CD4-positive, alpha-beta T cell treated with Interleukin-1 beta for 1 hour (primary cell): ENCODE data around the gene SLCO6A1.

Source experiments
- DNase-seq, 2 donors: peaks; one replicate each; pipeline ENCODE4 v3.0.0-alpha.2; 2020 to 2022

The SLCO6A1 gene

GRCh38 chr5:102450313-102450990, 48.3 kb downstream of the SLCO6A1 start:
- no peak for DNase-seq

GRCh38 chr5:102433473-102433872, 65.3 kb downstream of the SLCO6A1 start:
- no peak for DNase-seq

GRCh38 chr5:102421647-102422046, 77.2 kb downstream of the SLCO6A1 start:
- DNase-seq = no peak

- no peak for DNase-seq
Observed at GRCh38 chr5:102418531-102418930, 80.3 kb downstream of the SLCO6A1 start.

- DNase-seq = no peak
Observed at GRCh38 chr5:102414448-102414847, 84.4 kb downstream of the SLCO6A1 start.

GRCh38 chr5:102388235-102388634, 110.6 kb downstream of the SLCO6A1 start:
- no peak for DNase-seq

- DNase-seq = no peak
Observed at GRCh38 chr5:102385365-102385764, 113.4 kb downstream of the SLCO6A1 start.

GRCh38 chr5:102380174-102380573, 118.6 kb downstream of the SLCO6A1 start:
- no peak for DNase-seq

- DNase-seq = no peak
Observed at GRCh38 chr5:102375876-102376275, 122.9 kb downstream of the SLCO6A1 start.

- no peak for DNase-seq
Observed at GRCh38 chr5:102375272-102375671, 123.5 kb downstream of the SLCO6A1 start.

- no peak for DNase-seq
Observed at GRCh38 chr5:102368392-102368791, 130.4 kb downstream of the SLCO6A1 start.

- no peak for DNase-seq
Observed at GRCh38 chr5:102341681-102342288, 157.0 kb downstream of the SLCO6A1 start.

GRCh38 chr5:102324714-102325113, 174.1 kb downstream of the SLCO6A1 start:
- no peak for DNase-seq
